Osteocyte (in vitro differentiated cells): ENCODE results near the gene PGP. TPM values are rescaled to one million over a fixed set of nuclear protein-coding genes. Genes with fewer than 3 reads are reported as not detected.

Experiments
- DNase-seq: peaks from one replicate; pipeline ENCODE4 v3.0.0; 2021; ENCODE audit warnings: mixed read lengths; ENCODE audit not compliant: unreplicated experiment; ENCODE audit errors: extremely low spot score
- H3K27ac Mint-ChIP-seq: one replicate; pipeline ENCODE4 v1.8.0; 2021; ENCODE audit warnings: mild to moderate bottlenecking, mixed read lengths; ENCODE audit not compliant: unreplicated experiment
- H3K27me3 Mint-ChIP-seq: one replicate; pipeline ENCODE4 v1.8.0; 2021; ENCODE audit warnings: mixed read lengths; ENCODE audit not compliant: unreplicated experiment
- H3K36me3 Mint-ChIP-seq: one replicate; pipeline ENCODE4 v1.8.0; 2021; ENCODE audit warnings: mixed read lengths; ENCODE audit not compliant: unreplicated experiment
- H3K4me1 Mint-ChIP-seq: one replicate; pipeline ENCODE4 v1.8.0; 2021; ENCODE audit warnings: mixed read lengths; ENCODE audit not compliant: unreplicated experiment
- H3K4me3 Mint-ChIP-seq: one replicate; pipeline ENCODE4 v1.8.0; 2021; ENCODE audit warnings: mild to moderate bottlenecking, moderate library complexity, mixed read lengths; ENCODE audit not compliant: unreplicated experiment
- H3K9me3 Mint-ChIP-seq: one replicate; pipeline ENCODE4 v1.8.0; 2021; ENCODE audit warnings: mixed read lengths; ENCODE audit not compliant: unreplicated experiment
- CTCF ChIP-seq: fragments of 200-600 bp; sonication (generic); IDR thresholded peaks from 2 replicates; pipeline ENCODE4 v1.5.0; 2021; ENCODE audit warnings: antibody characterized with exemption, mild to moderate bottlenecking, moderate library complexity
- total RNA-seq: library from RNA; stranded (reverse); gene quantifications from 2 replicates; pipeline ENCODE4 v1.2.1, GENCODE V29; 2021

The PGP gene
- total RNA-seq, 1 donor from 2014 or later = 15.0 TPM

- Mint-ChIP-seq H3K27ac (no peak overlapping the region), H3K36me3 (peaks cover 9% of the 10 kb centered on the region), H3K4me1 (peaks cover 25% of the 10 kb centered on the region), H3K27me3 (no peaks in the 10 kb centered on the region), H3K4me3 (no peak overlapping the region), H3K9me3 (no peaks in the 10 kb centered on the region)
- no peak for DNase-seq
- TF ChIP-seq CTCF = no peak
Measured at GRCh38 chr16:2163211-2163881, 51.3 kb downstream of the PGP start.

- Mint-ChIP-seq H3K4me3 (no peak overlapping the region), H3K36me3 (peaks cover 5% of the 10 kb centered on the region), H3K9me3 (no peaks in the 10 kb centered on the region), H3K27ac (no peak overlapping the region), H3K4me1 (peaks cover 31% of the 10 kb centered on the region), H3K27me3 (no peaks in the 10 kb centered on the region)
- TF ChIP-seq CTCF = no peak
- DNase-seq = no peak
Measured at GRCh38 chr16:2162676-2163118, 51.9 kb downstream of the PGP start.

- H3K4me3 Mint-ChIP-seq = no peak overlapping the region
- H3K36me3 Mint-ChIP-seq = peaks cover 5% of the 10 kb centered on the region
- DNase-seq = no peak
- no peaks in the 10 kb centered on the region for H3K9me3 Mint-ChIP-seq
- peak overlapping the region; percentile 18 for H3K27ac Mint-ChIP-seq
- no peak for TF ChIP-seq CTCF
- H3K27me3 Mint-ChIP-seq = no peaks in the 10 kb centered on the region
- H3K4me1 Mint-ChIP-seq = peaks cover 39% of the 10 kb centered on the region
Measured at GRCh38 chr16:2161911-2162310, 52.7 kb downstream of the PGP start.

Other genes with a start within 250 kb of the PGP start
- 0.46 TPM in 1 of 2 replicates, not detected in the other for gene RNF151, start 248.0 kb downstream of the PGP start, total RNA-seq
- 29.9 and 32.0 TPM in 2 replicates for gene TBL3, start 242.8 kb downstream of the PGP start, total RNA-seq
- 0.54 and 0.91 TPM in 2 replicates for gene NOXO1, start 233.4 kb downstream of the PGP start, total RNA-seq
- gene GFER, start 230.6 kb downstream of the PGP start, total RNA-seq = 21.2 and 24.7 TPM in 2 replicates
- gene SYNGR3, start 224.9 kb downstream of the PGP start, total RNA-seq = 0.57 and 0.91 TPM in 2 replicates
- 45.4 and 46.9 TPM in 2 replicates for gene ZNF598, start 205.0 kb downstream of the PGP start, total RNA-seq
- gene NPW, start 195.1 kb downstream of the PGP start, total RNA-seq = 4.1 and 4.4 TPM in 2 replicates
- 143 and 146 TPM in 2 replicates for gene NHERF2, start 187.9 kb downstream of the PGP start, total RNA-seq
- 22.2 and 24.3 TPM in 2 replicates for gene NTHL1, start 167.0 kb downstream of the PGP start, total RNA-seq
- 183 and 194 TPM in 2 replicates for gene TSC2, start 166.9 kb downstream of the PGP start, total RNA-seq
- gene PKD1, start 78.9 kb downstream of the PGP start, total RNA-seq = 169 and 188 TPM in 2 replicates
- 2.0 and 3.4 TPM in 2 replicates for gene RAB26, start 66.2 kb downstream of the PGP start, total RNA-seq
- gene TRAF7, start 59.1 kb downstream of the PGP start, total RNA-seq = 78.1 and 84.9 TPM in 2 replicates
- gene CASKIN1, start 18.2 kb downstream of the PGP start, total RNA-seq = 2.4 and 3.7 TPM in 2 replicates
- 57.6 and 60.2 TPM in 2 replicates for gene MLST8, start 9.4 kb downstream of the PGP start, total RNA-seq
- 6.6 and 10.1 TPM in 2 replicates for gene BRICD5, start 4.0 kb downstream of the PGP start, total RNA-seq
- gene E4F1, start 8.8 kb upstream of the PGP start, total RNA-seq = 24.3 and 26.9 TPM in 2 replicates
- gene DNASE1L2, start 21.6 kb upstream of the PGP start, total RNA-seq = 1.2 and 1.7 TPM in 2 replicates
- gene ECI1, start 36.7 kb upstream of the PGP start, total RNA-seq = 46.4 and 48.1 TPM in 2 replicates
- 140 and 149 TPM in 2 replicates for gene RNPS1, start 53.3 kb upstream of the PGP start, total RNA-seq
- gene ABCA3, start 125.9 kb upstream of the PGP start, total RNA-seq = 20.4 and 21.0 TPM in 2 replicates
- 8.0 and 10.0 TPM in 2 replicates for gene CCNF, start 214.6 kb upstream of the PGP start, total RNA-seq
- gene TEDC2, start 245.3 kb upstream of the PGP start, total RNA-seq = 4.4 and 6.7 TPM in 2 replicates